Heart left ventricle (tissue), 13 donors: ENCODE data around the gene NEUROG1.

Experiments
- CTCF ChIP-seq, 12 donors: fragments of 200-600 bp; sonication (generic) in 4 of 12; IDR thresholded peaks; one replicate each; pipeline versions ENCODE4 v1.5.0 to v1.8.0; 2018 to 2022; ENCODE audit warnings: antibody characterized with exemption in 12 of 12, mild to moderate bottlenecking in 5 of 12
- POLR2A ChIP-seq, 2 donors: fragments of 450-650 bp; IDR thresholded peaks; one replicate each; pipeline ENCODE4 v1.6.1; 2017; ENCODE audit warnings: antibody characterized with exemption in 2 of 2, mild to moderate bottlenecking in 2 of 2, moderate library complexity in 2 of 2
- donor health status: ischemic (EF 13 %, LVEDD 7.1; RV severe dilation, severe dysfunction).
- donor health status: DM: no; HTN: yes; CAD: no.
- donor health status: DM: no; HTN: no; CAD: no.
- donor health status: ischemic (EF 25% LVEDD 6.9; RV normal size, moderate dysfunction).
- donor health status: ischemic (EF 25% LVEDD 5.7; RV mildly dilated, moderate dysfunction).
- donor health status: ischemic (EF 35%, LVEDD 5.7; RV mildly dilated, moderate dysfunction).
- donor health status: nonischemic (EF 11% LVEDD 7.7; RV severe dilation, severe dysfunction).
- donor health status: DM: yes; HTN: yes; CAD: no.
- donor health status: PGD.
- donor health status: ischemic (EF 29% LVEDD 5.4; RV normal size, mild dysfunction).
- donor health status: nonischemic (EF 23%, LVEDD 6.1; RV moderate dilation, normal function).

- TF ChIP-seq CTCF (IDR thresholded peaks at IDR 0.05): no peak
- TF ChIP-seq POLR2A (IDR thresholded peaks at IDR 0.05): no peak
Measured at GRCh38 chr5:135521964-135522363, 13.8 kb downstream of the NEUROG1 start.
